ENCODE results near the gene KCNH5.

The KCNH5 gene

DNA sequence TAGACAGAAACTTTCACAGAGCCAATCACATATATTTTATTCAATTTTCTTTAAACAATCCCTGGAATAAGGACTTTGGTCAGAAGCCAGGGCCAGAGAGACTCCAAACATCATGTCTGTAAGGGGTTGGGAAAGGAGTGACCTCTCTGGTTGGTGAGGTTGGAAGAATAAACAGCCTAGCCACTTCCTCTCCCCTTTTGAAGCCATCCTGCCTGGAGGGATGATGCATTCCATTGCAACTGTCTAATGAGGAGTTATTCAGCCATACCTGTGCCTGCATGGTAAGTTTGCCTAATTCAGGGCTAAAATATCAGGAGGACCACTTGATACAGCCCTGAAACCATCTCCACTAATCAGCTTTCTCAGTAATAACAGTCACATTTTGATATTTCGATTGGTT is 299.8 kb downstream of the KCNH5 start:
- DNase-seq (ENCODE audit: low read depth in 2 of 2), result no peak
- no peak overlapping the region for H3K4me3 ChIP-seq (replicated peaks in 1 of 2; ENCODE audit: low read depth in 2 of 2, low read length in 2 of 2)
- TF ChIP-seq, protein P1, sequence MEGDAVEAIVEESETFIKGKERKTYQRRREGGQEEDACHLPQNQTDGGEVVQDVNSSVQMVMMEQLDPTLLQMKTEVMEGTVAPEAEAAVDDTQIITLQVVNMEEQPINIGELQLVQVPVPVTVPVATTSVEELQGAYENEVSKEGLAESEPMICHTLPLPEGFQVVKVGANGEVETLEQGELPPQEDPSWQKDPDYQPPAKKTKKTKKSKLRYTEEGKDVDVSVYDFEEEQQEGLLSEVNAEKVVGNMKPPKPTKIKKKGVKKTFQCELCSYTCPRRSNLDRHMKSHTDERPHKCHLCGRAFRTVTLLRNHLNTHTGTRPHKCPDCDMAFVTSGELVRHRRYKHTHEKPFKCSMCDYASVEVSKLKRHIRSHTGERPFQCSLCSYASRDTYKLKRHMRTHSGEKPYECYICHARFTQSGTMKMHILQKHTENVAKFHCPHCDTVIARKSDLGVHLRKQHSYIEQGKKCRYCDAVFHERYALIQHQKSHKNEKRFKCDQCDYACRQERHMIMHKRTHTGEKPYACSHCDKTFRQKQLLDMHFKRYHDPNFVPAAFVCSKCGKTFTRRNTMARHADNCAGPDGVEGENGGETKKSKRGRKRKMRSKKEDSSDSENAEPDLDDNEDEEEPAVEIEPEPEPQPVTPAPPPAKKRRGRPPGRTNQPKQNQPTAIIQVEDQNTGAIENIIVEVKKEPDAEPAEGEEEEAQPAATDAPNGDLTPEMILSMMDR (IDR thresholded peaks at IDR 0.05; ENCODE audit: low read depth, low read length), result no peak

DNA sequence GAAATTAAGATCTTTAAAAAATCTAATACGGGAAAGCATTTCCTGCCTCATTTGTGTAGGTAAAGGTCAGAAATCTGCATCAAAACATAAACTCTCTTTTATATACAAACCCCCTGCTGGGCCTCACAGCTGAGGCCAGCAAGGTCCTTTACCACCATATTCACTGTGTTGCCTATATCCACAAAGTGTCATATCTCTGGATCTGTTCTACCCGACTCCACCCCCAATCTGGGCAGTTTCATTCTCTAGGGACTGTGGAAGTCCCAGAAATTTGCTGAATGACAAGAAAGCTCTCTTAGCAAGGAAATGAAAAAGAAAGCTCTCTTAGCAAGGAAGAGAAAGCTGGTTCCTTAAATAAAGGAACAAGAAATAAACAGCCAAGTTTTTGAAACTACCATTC is 301.7 kb downstream of the KCNH5 start:
- no peak overlapping the region for H3K4me3 ChIP-seq (replicated peaks in 1 of 2; ENCODE audit: low read depth in 2 of 2, low read length in 2 of 2)
- TF ChIP-seq, protein P1 (IDR thresholded peaks at IDR 0.05; ENCODE audit: low read depth, low read length), result no peak
- DNase-seq (ENCODE audit: low read depth in 2 of 2), result no peak

DNA sequence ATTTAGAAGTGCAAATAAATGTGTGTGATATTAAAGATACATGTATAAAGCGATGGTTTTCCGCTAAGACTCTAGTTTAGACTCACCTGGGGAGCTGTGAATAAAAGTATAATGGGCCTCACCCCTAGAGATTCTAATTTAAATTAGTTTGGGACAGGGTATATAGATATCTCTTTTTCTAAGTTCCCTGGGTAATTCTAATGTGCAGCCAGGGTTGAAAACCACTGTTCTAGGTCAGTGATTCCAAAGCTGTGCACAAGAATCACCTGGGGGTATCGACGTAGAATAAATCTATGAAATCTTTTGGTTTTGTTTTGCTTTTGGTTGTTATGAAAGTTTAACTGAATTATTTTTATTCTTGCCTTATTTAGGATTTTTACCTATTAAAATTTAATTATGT is 302.1 kb downstream of the KCNH5 start:
- DNase-seq (ENCODE audit: low read depth in 2 of 2), result no peak
- TF ChIP-seq, protein P1 (IDR thresholded peaks at IDR 0.05; ENCODE audit: low read depth, low read length), result no peak
- H3K4me3 ChIP-seq (replicated peaks in 1 of 2; ENCODE audit: low read depth in 2 of 2, low read length in 2 of 2), result no peak overlapping the region

DNA sequence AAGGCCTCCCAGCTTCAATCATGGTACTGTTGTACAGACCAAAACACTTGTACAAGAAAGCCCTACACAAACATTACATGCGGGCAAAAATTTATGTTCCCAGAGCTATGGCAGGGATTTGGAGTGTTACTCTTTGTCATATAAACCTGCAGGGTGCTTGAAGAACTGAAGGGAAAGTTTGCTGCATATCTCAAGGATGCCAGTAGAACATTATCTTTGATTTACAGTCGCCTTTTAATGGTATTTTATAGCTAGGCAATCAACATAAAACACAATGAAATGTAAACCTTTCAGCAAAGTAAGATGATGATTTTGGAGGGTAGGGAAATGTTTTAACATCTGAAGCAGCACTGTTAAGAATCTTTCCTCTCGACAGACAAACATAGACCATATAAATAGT is 305.6 kb downstream of the KCNH5 start:
- no peak overlapping the region for H3K4me3 ChIP-seq (replicated peaks in 1 of 2; ENCODE audit: low read depth in 2 of 2, low read length in 2 of 2)
- TF ChIP-seq, protein P1 (IDR thresholded peaks at IDR 0.05; ENCODE audit: low read depth, low read length), result no peak
- no peak for DNase-seq (ENCODE audit: low read depth in 2 of 2)

DNA sequence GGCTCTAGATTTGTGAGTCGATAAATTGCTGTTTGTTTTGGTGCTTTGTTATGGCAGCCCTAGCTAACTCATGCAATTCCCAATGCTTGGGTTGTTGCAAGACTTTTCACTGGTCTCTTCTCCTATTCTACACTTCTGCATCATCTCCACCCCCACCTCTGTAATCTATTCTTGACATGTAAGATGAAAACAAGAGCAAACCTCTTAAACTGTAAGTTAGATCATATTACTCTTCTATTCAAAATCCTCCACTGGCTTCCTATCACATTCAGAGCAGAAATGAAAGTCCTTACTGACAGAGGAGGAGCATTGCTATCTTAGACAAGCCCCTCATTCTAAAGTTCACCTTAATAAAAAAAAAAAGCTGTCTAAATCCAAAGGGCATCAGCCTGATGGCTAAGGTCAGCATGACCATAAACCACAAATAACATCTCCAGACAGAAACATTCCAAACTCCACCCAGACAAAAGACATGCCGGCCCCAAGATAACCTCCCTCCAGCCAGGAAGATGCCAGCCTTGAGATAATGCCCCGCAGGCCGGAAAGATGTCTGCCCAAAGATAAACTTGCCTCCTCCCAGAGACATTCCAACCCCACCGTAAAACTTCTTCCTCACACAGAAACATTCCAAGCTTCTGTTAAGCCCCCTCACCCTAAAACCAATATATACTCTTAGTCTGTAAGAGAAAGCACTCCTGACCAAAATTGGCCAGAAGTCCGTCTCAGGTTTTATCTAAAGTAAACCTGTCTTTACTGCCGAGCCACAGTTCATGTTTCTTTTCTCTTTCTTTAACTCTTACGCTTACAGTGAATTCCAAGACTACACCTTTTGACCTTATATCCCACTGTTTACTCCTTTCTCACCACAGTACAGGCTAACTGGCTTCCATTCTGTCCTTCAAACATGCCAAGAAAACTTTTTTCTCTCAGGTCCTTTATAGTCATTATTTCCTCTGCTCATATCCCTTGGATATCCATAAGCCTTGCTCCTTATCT is 308.9 kb downstream of the KCNH5 start:
- TF ChIP-seq, protein P1 (IDR thresholded peaks at IDR 0.05; ENCODE audit: low read depth, low read length), result no peak
- no peak for DNase-seq (ENCODE audit: low read depth in 2 of 2)
- H3K4me3 ChIP-seq (replicated peaks in 1 of 2; ENCODE audit: low read depth in 2 of 2, low read length in 2 of 2), result no peak overlapping the region

DNA sequence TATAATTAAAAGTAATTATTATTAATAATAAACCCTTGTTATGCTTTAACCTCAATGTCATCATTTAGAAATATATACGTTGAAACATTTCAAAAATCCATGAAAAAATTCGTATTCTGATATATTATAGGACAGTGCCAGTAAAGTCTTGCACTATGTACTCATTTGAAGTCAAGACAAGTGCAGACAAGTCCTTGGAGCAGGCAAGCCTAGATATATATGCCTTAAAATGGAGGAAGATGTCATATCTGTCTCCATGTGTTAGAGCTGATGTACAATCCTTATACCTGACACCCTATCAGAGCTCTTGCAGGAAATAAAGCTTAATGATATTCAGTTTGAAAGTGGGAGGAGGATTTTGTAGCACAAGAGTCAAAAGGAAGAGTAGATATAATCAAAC is 310.4 kb downstream of the KCNH5 start:
- H3K4me3 ChIP-seq (replicated peaks in 1 of 2; ENCODE audit: low read depth in 2 of 2, low read length in 2 of 2), result no peak overlapping the region
- TF ChIP-seq, protein P1 (IDR thresholded peaks at IDR 0.05; ENCODE audit: low read depth, low read length), result no peak
- no peak for DNase-seq (ENCODE audit: low read depth in 2 of 2)

Measured in cardiac fibroblast (primary cell).